Activated CD4-positive, alpha-beta T cell treated with anti-CD3 and anti-CD28 coated beads, Interleukin-10, Interleukin-2, amounts not matched to agents 100 ng/mL and 50 ng/mL, durations not matched to agents 16 hours and 8 hours (primary cell): ENCODE results near the gene PHGDH.
"Not testable (repeated sequence)": the region's sequence is repeated elsewhere in the genome, so short reads cannot be mapped to it uniquely, and the experiment has no call there.

Source experiments
- DNase-seq: peaks from one replicate; pipeline ENCODE4 v3.0.0-alpha.2; 2020

The PHGDH gene

GRCh38 chr1:119771016-119771415, 59.3 kb downstream of the PHGDH start:
- no peak for DNase-seq

GRCh38 chr1:119771770-119772169, 60.0 kb downstream of the PHGDH start:
- DNase-seq, result no peak

GRCh38 chr1:119772298-119772697, 60.6 kb downstream of the PHGDH start:
- DNase-seq, result no peak

GRCh38 chr1:119773711-119774241, 62.0 kb downstream of the PHGDH start:
- DNase-seq, result no peak

GRCh38 chr1:119774746-119775490, 63.2 kb downstream of the PHGDH start:
- no peak for DNase-seq

GRCh38 chr1:119778359-119778758, 66.6 kb downstream of the PHGDH start:
- no peak for DNase-seq

GRCh38 chr1:119778886-119779560, 67.3 kb downstream of the PHGDH start:
- DNase-seq, result no peak

GRCh38 chr1:119779869-119780356, 68.2 kb downstream of the PHGDH start:
- no peak for DNase-seq

GRCh38 chr1:119781434-119782210, 69.9 kb downstream of the PHGDH start:
- no peak for DNase-seq

- DNase-seq, result no peak
These were observed 71.0 kb downstream of the PHGDH start for GRCh38 chr1:119782631-119783325.

- DNase-seq, result no peak
These were observed 71.8 kb downstream of the PHGDH start for GRCh38 chr1:119783354-119784185.

- no peak for DNase-seq
These were observed 72.6 kb downstream of the PHGDH start for GRCh38 chr1:119784191-119784781.

GRCh38 chr1:119786046-119786445, 74.3 kb downstream of the PHGDH start:
- DNase-seq, result not testable (repeated sequence)

GRCh38 chr1:119786473-119787050, 74.8 kb downstream of the PHGDH start:
- DNase-seq, result peak; percentile 73

- no peak for DNase-seq
These were observed 76.0 kb downstream of the PHGDH start for GRCh38 chr1:119787776-119788175.

- no peak for DNase-seq
These were observed 78.9 kb downstream of the PHGDH start for GRCh38 chr1:119790451-119791198.

- no peak for DNase-seq
These were observed 79.6 kb downstream of the PHGDH start for GRCh38 chr1:119791377-119791776.
